Astrocyte of the cerebellum (primary cell): ENCODE results near the gene SCEL.

ENCODE experiments used
- DNase-seq: peaks from one replicate; pipeline ENCODE4 v3.0.0-alpha.2; 2011; ENCODE audit warnings: low read depth
- H3K4me3 ChIP-seq: 2 replicates; pipeline ENCODE4 v1.5.1; 2011; ENCODE audit warnings: mild to moderate bottlenecking, low read depth, low read length, moderate library complexity
- in situ Hi-C: cut with HindIII; loops from 2 replicates; pipeline ENCODE4 v1.10.0; 2017; ENCODE audit warnings: low sequenced_read_pairs
- TF ChIP-seq, protein P1 (sequence below): IDR thresholded peaks from 2 replicates; pipeline ENCODE4 v1.5.1; 2012; ENCODE audit warnings: low read length, low read depth, moderate library complexity, mild to moderate bottlenecking; ENCODE audit errors: missing control alignments

Gene SCEL, protein sequence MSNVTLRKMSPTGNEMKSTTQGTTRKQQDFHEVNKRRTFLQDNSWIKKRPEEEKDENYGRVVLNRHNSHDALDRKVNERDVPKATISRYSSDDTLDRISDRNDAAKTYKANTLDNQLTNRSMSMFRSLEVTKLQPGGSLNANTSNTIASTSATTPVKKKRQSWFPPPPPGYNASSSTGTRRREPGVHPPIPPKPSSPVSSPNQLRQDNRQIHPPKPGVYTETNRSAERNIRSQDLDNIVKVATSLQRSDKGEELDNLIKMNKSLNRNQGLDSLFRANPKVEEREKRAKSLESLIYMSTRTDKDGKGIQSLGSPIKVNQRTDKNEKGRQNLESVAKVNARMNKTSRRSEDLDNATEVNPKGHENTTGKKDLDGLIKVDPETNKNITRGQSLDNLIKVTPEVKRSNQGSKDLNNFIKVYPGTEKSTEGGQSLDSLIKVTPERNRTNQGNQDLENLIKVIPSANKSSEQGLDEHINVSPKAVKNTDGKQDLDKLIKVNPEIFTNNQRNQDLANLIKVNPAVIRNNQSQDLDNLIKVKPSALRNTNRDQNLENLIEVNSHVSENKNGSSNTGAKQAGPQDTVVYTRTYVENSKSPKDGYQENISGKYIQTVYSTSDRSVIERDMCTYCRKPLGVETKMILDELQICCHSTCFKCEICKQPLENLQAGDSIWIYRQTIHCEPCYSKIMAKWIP

DNA sequence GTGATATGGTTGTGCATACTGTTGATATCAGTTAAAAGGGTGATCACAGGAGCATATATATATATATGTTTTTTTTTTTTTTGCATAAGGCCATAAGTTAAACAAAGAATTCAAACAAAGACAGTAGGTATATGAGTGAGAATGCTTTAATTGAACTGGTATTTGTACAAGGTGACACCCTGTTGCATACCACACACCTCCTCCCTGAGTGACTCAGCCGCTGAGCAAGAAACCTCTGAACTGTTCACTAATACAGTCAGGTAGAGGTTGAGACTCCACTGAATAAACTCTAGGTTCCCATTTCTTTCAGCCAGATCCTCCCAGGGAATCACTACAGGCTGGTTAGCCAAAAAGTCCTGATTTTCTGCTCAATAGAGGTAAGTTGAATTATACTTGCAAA lies at the start of gene SCEL:
Gene SCEL, plus strand, starts transcription at position 259 of the 400 bp plus-strand sequence. CDS start 20,170 bp downstream, outside the sequence.
- in situ Hi-C loops: no loop called here
- no peak for DNase-seq

DNA sequence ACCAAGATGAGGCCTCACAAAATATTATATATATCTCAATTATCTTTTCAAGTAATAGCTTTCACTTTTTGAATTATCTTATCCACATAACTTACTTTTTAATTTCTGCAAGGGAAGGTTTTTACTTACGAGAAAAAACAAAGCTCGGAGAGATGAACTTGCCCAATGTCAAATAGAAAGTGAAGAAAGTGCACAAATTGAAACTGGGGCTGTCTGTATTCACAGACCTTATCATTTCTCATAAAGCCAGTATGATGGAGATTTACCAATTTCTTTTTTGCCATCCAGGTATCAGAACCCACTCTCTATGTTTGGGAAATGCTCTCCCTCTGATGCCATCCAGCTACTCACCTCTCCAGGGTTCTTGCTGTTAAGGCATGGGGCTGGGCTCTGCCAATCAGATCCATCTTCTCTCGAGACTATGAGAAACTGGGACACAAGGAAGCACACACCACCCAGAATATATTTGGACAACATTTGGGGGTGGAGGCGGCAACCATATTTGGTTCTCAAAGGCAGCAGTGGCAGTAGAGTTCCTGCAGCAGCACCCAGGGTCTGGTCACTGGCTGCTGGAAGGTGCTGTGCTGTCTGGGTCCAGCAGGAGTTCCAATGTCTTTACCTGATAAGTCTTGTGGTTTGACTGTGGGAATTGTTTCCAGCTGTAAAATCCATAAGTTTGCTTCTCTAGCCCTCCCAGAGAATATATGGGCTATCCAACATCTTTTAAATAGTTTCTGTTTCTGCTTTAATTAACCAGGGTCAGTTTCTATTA lies 45.8 kb upstream of the SCEL start:
- DNase-seq: no peak
- no peak overlapping the region for H3K4me3 ChIP-seq
- in situ Hi-C loops: no loop called here
- TF ChIP-seq, protein P1, sequence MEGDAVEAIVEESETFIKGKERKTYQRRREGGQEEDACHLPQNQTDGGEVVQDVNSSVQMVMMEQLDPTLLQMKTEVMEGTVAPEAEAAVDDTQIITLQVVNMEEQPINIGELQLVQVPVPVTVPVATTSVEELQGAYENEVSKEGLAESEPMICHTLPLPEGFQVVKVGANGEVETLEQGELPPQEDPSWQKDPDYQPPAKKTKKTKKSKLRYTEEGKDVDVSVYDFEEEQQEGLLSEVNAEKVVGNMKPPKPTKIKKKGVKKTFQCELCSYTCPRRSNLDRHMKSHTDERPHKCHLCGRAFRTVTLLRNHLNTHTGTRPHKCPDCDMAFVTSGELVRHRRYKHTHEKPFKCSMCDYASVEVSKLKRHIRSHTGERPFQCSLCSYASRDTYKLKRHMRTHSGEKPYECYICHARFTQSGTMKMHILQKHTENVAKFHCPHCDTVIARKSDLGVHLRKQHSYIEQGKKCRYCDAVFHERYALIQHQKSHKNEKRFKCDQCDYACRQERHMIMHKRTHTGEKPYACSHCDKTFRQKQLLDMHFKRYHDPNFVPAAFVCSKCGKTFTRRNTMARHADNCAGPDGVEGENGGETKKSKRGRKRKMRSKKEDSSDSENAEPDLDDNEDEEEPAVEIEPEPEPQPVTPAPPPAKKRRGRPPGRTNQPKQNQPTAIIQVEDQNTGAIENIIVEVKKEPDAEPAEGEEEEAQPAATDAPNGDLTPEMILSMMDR: no peak

More for the DNA sequence above, at the start of gene SCEL:
- H3K4me3 ChIP-seq: no peak within 1 kb of the TSS
- TF ChIP-seq, protein P1: no peak

DNA sequence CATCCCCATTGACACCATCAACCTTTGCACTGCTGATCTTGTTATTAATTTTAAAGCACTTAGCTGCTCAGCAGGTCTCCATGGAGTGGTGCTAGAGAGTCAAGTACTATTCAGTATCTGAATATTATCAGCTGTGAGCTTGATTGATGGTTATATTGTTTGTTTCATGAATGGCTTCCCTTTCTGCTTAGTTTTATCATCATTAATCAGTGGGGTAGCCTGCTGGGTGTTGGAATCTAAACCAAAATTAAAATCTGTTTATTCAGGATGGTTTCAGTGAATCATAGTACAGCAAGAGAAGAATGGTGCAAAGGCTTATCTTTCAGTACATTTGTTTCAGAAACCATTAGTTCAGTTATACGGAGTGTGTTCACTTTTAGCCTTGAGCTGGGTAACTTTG lies 42.5 kb upstream of the SCEL start:
- in situ Hi-C loops: no loop called here
- no peak overlapping the region for H3K4me3 ChIP-seq
- TF ChIP-seq, protein P1: peak; percentile 63
- DNase-seq: no peak

DNA sequence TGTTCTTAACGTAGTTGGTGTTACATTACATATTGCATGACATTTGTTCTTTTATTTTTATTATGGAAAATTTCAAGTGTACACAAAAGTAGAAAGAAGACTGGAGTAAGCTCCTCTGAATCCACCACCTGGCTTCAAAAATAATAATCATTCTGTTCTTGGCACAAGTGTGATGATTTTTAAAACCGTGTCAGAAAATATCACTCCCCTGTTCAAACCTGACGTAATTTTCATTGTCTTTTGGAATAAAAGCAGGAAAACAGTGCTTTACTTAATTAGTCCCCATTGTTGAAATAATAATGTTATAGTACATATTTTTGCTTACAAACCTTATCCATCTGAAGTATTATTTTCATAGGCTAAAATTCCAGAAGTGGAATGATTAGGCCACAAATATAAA lies 41.3 kb upstream of the SCEL start:
- H3K4me3 ChIP-seq: no peak overlapping the region
- TF ChIP-seq, protein P1: no peak
- in situ Hi-C loops: no loop called here
- DNase-seq: no peak

DNA sequence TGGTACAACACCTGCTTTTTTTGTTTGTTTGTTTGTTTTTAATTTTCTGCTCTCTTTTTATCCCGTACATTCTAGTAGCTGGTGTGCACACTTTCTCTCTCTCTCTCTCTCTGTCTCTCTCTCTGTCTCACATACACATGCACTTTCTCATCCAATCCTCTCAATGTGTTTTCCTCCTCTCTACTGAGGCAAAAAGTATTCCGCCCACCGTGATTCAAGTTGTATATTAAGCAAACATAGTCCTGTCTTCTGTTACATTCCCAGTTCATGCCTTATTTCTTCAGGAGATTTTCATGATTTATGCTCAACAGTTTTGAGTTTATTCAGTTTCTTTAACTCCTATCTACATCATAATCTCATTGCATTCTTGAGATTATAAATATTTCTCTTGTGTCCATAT lies 38.2 kb upstream of the SCEL start:
- no peak overlapping the region for H3K4me3 ChIP-seq
- TF ChIP-seq, protein P1: no peak
- in situ Hi-C loops: no loop called here
- DNase-seq: no peak

DNA sequence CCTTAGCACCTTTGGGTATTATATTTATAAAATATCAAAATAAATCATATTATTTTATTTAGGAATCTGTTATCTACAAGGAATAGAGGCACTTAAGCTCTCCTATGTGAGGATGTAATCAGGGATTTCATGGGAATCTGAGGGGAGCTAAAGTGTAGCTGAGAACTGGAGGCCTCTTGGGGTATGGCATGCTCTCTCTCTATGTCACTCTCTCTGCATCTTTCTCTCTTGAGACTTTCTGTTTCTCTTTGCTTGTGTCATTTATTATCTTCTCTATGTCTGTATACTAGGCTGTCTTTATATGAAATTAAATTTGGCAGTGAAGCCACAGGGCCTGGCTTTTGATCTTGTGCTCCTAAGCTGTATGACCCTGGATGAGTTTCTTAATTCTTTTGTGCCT lies 37.7 kb upstream of the SCEL start:
- no peak overlapping the region for H3K4me3 ChIP-seq
- no peak for DNase-seq
- in situ Hi-C loops: no loop called here
- TF ChIP-seq, protein P1: no peak
